Endothelial cell of umbilical vein (primary cell): Measurements from ENCODE around the gene NFYC. TPM values are rescaled to one million over a fixed set of nuclear protein-coding genes. Genes with fewer than 3 reads are reported as not detected.

Experiments
- BruUV-seq: library from RNA; stranded (reverse); fragments of 400-500 nt; replicated peaks from 2 replicates; lab custom pipeline; 2021; lab: Mats Ljungman, UMichigan
- CTCF ChIA-PET: fragments of 300-600, 350-600 bp; sonication (Branson Sonifier 250); formaldehyde crosslinking; loops from one replicate; lab custom pipeline; 2021; ENCODE audit warnings: antibody characterized with exemption, inconsistent platforms; lab: Charles Lee
- POLR2A ChIA-PET: fragments of 300-600, 350-600 bp; sonication (Branson Sonifier 250); formaldehyde crosslinking; loops from one replicate; lab custom pipeline; 2021; ENCODE audit warnings: antibody characterized with exemption, inconsistent platforms; lab: Charles Lee
- DNase-seq: peaks from one replicate; pipeline ENCODE4 v3.0.0-alpha.2; 2011; ENCODE audit warnings: low read depth, low spot score
- FAIRE-seq: peaks from 2 replicates; lab custom pipeline; 2011; peaks lifted over from hg19 to GRCh38; lab: Jason Lieb, UNC
- H2AFZ ChIP-seq: 2 replicates; pipeline ENCODE4 v1.6.0; 2012; ENCODE audit warnings: low read depth, low read length, control low read depth, inconsistent platforms
- H3K27ac ChIP-seq: 2 replicates; pipeline ENCODE4 v1.5.1; 2011; ENCODE audit warnings: low read depth, mild to moderate bottlenecking, control low read depth, low read length, moderate library complexity; ENCODE audit not compliant: insufficient read depth
- H3K27me3 ChIP-seq, 2 experiments: 2 replicates each; pipeline versions ENCODE4 v1.6.0 to v1.6.1; 2011; ENCODE audit warnings: low read length in 2 of 2, mixed read lengths in 1 of 2; ENCODE audit not compliant: control insufficient read depth in 2 of 2, insufficient read depth in 2 of 2
- H3K36me3 ChIP-seq, 2 experiments: 2 replicates in 1 of 2; 3 replicates in 1 of 2; pipeline ENCODE4 v1.5.1; 2011; ENCODE audit warnings: low read length in 2 of 2, mild to moderate bottlenecking in 1 of 2, moderate library complexity in 1 of 2; ENCODE audit not compliant: control insufficient read depth in 2 of 2, insufficient read depth in 2 of 2; ENCODE audit errors: extremely low read depth in 1 of 2
- H3K4me1 ChIP-seq: 3 replicates; pipeline ENCODE4 v1.5.1; 2011; ENCODE audit warnings: mild to moderate bottlenecking, low read length; ENCODE audit not compliant: control insufficient read depth, insufficient read depth; ENCODE audit errors: extremely low read depth
- H3K4me2 ChIP-seq: 2 replicates; pipeline ENCODE4 v1.6.1; 2011; ENCODE audit warnings: low read length, control low read depth, mixed read lengths; ENCODE audit not compliant: insufficient read depth
- H3K4me3 ChIP-seq, 3 experiments: fragments of 200-600 bp in 1 of 3; sonication (generic), shearing (Covaris generic) in 1 of 3; replicated peaks in 1 of 3; 2 replicates each; pipeline ENCODE4 v1.5.1; 2011 to 2016; ENCODE audit warnings: control low read depth in 3 of 3, low read length in 3 of 3, mild to moderate bottlenecking in 2 of 3, inconsistent platforms in 1 of 3, low read depth in 1 of 3, moderate library complexity in 1 of 3; ENCODE audit not compliant: insufficient read depth in 1 of 3
- H3K79me2 ChIP-seq: 2 replicates; pipeline ENCODE4 v1.6.0; 2012; ENCODE audit warnings: low read length, inconsistent platforms; ENCODE audit not compliant: control insufficient read depth, insufficient read depth
- H3K9ac ChIP-seq: replicated peaks from 2 replicates; pipeline ENCODE3; 2011; ENCODE audit warnings: low read length, control low read depth; ENCODE audit not compliant: insufficient read depth; ENCODE audit errors: extremely low read depth
- H3K9me1 ChIP-seq: replicated peaks from 3 replicates; pipeline ENCODE4 v1.6.0; 2011; ENCODE audit warnings: mild to moderate bottlenecking, low read length; ENCODE audit not compliant: control insufficient read depth, insufficient read depth; ENCODE audit errors: extremely low read depth
- H3K9me3 ChIP-seq: replicated peaks from 2 replicates; pipeline ENCODE4 v1.5.1; 2012; ENCODE audit warnings: low read length, inconsistent platforms; ENCODE audit not compliant: control insufficient read depth, insufficient read depth
- H4K20me1 ChIP-seq: replicated peaks from 2 replicates; pipeline ENCODE3; 2011; ENCODE audit warnings: mild to moderate bottlenecking, low read length; ENCODE audit not compliant: control insufficient read depth, insufficient read depth; ENCODE audit errors: extremely low read depth
- CTCF ChIP-seq, 2 donors: IDR thresholded peaks; 1 replicate in 1 of 2; 2 replicates in 1 of 2; pipeline ENCODE4 v1.5.1; 2011; ENCODE audit warnings: low read length in 2 of 2, mild to moderate bottlenecking in 2 of 2, moderate library complexity in 2 of 2, control low read depth in 1 of 2, inconsistent platforms in 1 of 2, low read depth in 1 of 2; ENCODE audit not compliant: insufficient read depth in 1 of 2; ENCODE audit errors: extremely low read depth in 1 of 2
- EZH2 ChIP-seq: IDR thresholded peaks from 2 replicates; pipeline ENCODE4 v1.6.1; 2012; ENCODE audit warnings: borderline replicate concordance, low read depth, mild to moderate bottlenecking, moderate library complexity, low read length, inconsistent platforms; ENCODE audit not compliant: severe bottlenecking
- FOS ChIP-seq: IDR thresholded peaks from 2 replicates; pipeline ENCODE4 v1.6.1; 2011; ENCODE audit warnings: mild to moderate bottlenecking, low read length, moderate library complexity, borderline replicate concordance; ENCODE audit not compliant: insufficient read depth
- GATA2 ChIP-seq: IDR thresholded peaks from 2 replicates; pipeline ENCODE4 v1.7.0; 2011; ENCODE audit warnings: low read depth, mild to moderate bottlenecking, moderate library complexity, mixed read lengths, low read length; ENCODE audit not compliant: insufficient read length, insufficient read depth
- JUN ChIP-seq: IDR thresholded peaks from 2 replicates; pipeline ENCODE4 v1.6.1; 2011; ENCODE audit warnings: borderline replicate concordance, low read depth; ENCODE audit not compliant: insufficient read length, insufficient read depth
- MAX ChIP-seq: IDR thresholded peaks from 2 replicates; pipeline ENCODE4 v1.6.1; 2011; ENCODE audit not compliant: insufficient read depth, insufficient read length
- MYC ChIP-seq: IDR thresholded peaks from one replicate; pipeline ENCODE4 v1.6.1; 2011; ENCODE audit warnings: mild to moderate bottlenecking, low read depth, low read length
- POLR2A ChIP-seq: IDR thresholded peaks from 2 replicates; pipeline ENCODE4 v1.6.1; 2012; ENCODE audit warnings: low read depth, mild to moderate bottlenecking, control low read depth, low read length
- POLR2AphosphoS5 ChIP-seq: IDR thresholded peaks from 2 replicates; pipeline ENCODE4 v1.6.1; 2012; ENCODE audit warnings: low read depth, mild to moderate bottlenecking, control low read depth, low read length, moderate library complexity; ENCODE audit not compliant: insufficient read depth
- dilution Hi-C: fragments of 300-500 bp; cut with MboI; formaldehyde crosslinking; loops from one replicate; pipeline ENCODE4 v1.15.0; 2019; ENCODE audit warnings: low sequenced_read_pairs; ENCODE audit not compliant: extremely low pct_ligation_motif_present
- intact Hi-C: fragments of 100-400 bp; cut with micrococcal nuclease; formaldehyde crosslinking; loops from one replicate; pipeline ENCODE4 v1.10.0; 2022
- polyA plus RNA-seq, 4 experiments: library from polyadenylated mRNA; depleted of rRNA in 3 of 4; stranded (reverse) in 3 of 4; unstranded in 1 of 4; fragments of >200 nt; gene quantifications; 2 replicates each; pipeline versions ENCODE4 v1.2.1 to v1.2.3, GENCODE V29; 2011 to 2012; ENCODE audit warnings: missing spikeins in 1 of 4
- total RNA-seq: library from RNA; stranded (reverse); gene quantifications from 2 replicates; pipeline ENCODE4 v1.2.3, GENCODE V29; 2021

The NFYC gene
- total and polyA plus RNA-seq, 2 donors (not counting 3 experiments of a cell fraction or from before 2014, with no cell fraction given) = 51.1 to 81.7 TPM

- intact Hi-C loops = no loop called here
- H3K36me3 ChIP-seq = peaks cover 0 to 2% of the 10 kb centered on the region in 2 experiments
- DNase-seq (no peak), FAIRE-seq (no peak)
- TF ChIP-seq FOS (no peak), MYC (no peak), POLR2A (no peak), JUN (no peak), CTCF (IDR thresholded peaks at IDR 0.05; ENCODE audit: extremely low read depth in 1 of 2, insufficient read depth in 1 of 2, low read depth in 1 of 2, low read length in 2 of 2) (no peak), EZH2 (no peak), POLR2AphosphoS5 (no peak), GATA2 (no peak), MAX (no peak)
- no peak overlapping the region for H3K4me3 ChIP-seq
- BruUV-seq = no TSS peak
- no peak overlapping the region for H3K9ac ChIP-seq
- H3K4me1 ChIP-seq = peaks cover 12% of the 10 kb centered on the region
- H3K27ac ChIP-seq = no peak overlapping the region
- no peaks in the 10 kb centered on the region for H3K27me3 ChIP-seq
- dilution Hi-C loops = no loop called here
- ChIA-PET POLR2A (no interaction called here), CTCF (interaction anchor here (1.0 kb wide), 1 partner anchor 57 kb away, joined by 5 read pairs; no protein-coding TSS in a partner anchor)
- H3K9me3 ChIP-seq = no peaks in the 10 kb centered on the region
- H3K9me1 ChIP-seq = no peaks in the 10 kb centered on the region
- H4K20me1 ChIP-seq = no peaks in the 10 kb centered on the region
- no peak overlapping the region for H2AFZ ChIP-seq
- H3K79me2 ChIP-seq = peaks cover 10% of the 10 kb centered on the region
- H3K4me2 ChIP-seq = no peak overlapping the region
Observed at GRCh38 chr1:40717065-40717464, 25.6 kb downstream of the NFYC start.
